ENCODE results near the gene MDFI. TPM values are rescaled to one million over a fixed set of nuclear protein-coding genes. Genes with fewer than 3 reads are reported as not detected.

MDFI gene
- total RNA-seq, 4 donors from 2014 or later: 0.83 to 4.6 (median 3.5) TPM

DNA sequence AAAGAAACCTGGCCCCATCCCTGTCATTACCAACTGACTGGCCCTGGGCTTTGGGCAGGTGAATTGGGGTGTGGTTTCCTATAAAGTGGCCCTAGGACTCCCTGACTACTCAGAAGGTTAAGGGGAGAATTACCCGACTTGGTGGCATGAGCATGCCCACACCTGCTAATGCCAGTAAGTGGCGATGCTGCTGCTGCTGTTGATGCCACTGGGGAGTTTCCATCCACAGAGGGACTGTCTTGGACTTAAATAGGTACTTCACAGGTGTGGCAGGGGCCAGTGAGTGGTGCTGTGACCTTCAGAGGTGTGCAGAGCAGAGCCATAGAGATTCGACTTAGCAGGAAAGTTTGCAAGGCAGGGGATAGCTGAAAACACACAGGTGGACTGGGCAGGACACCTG, 32.6 kb upstream of the MDFI start:
- intact Hi-C loops (cut with DNase I): no loop called here
- 85% methylated on average over 3 of the region's 3 CpGs for WGBS
- no peaks in the 10 kb centered on the region for H3K27me3 ChIP-seq

DNA sequence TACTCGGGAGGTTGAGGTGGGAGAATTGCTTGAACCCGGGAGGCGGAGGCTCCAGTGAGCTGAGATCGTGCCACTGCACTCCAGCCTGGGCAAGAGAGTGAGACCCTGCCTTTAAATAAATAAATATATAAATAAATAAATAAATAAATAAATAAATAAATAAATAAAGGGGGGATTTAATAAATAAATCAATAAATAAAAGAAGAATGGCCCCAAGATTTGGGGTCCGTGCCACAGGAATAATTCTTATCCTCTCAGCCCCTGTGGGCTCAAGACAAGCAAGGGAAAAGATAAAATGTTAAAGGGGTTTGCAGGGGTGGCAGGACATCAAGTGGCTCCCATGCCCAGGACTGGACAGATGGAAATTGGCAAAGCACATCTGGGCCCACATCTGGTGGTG, 31.2 kb upstream of the MDFI start:
- no peak for DNase-seq (ENCODE audit: extremely low spot score)
- TF ChIP-seq, protein P1, sequence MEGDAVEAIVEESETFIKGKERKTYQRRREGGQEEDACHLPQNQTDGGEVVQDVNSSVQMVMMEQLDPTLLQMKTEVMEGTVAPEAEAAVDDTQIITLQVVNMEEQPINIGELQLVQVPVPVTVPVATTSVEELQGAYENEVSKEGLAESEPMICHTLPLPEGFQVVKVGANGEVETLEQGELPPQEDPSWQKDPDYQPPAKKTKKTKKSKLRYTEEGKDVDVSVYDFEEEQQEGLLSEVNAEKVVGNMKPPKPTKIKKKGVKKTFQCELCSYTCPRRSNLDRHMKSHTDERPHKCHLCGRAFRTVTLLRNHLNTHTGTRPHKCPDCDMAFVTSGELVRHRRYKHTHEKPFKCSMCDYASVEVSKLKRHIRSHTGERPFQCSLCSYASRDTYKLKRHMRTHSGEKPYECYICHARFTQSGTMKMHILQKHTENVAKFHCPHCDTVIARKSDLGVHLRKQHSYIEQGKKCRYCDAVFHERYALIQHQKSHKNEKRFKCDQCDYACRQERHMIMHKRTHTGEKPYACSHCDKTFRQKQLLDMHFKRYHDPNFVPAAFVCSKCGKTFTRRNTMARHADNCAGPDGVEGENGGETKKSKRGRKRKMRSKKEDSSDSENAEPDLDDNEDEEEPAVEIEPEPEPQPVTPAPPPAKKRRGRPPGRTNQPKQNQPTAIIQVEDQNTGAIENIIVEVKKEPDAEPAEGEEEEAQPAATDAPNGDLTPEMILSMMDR (IDR thresholded peaks at IDR 0.05): no peak
- TF ChIP-seq POLR2AphosphoS5 (IDR thresholded peaks at IDR 0.05) (no peak), POLR2A (IDR thresholded peaks at IDR 0.05; ENCODE audit: low read depth) (no peak), EP300 (IDR thresholded peaks at IDR 0.05) (no peak)
- H3K27me3 ChIP-seq: no peaks in the 10 kb centered on the region
- H3K4me1 ChIP-seq: peaks cover 3 to 16% (median 16%) of the 10 kb centered on the region in 4 donors
- no peak overlapping the region for H3K4me3 ChIP-seq
- no peaks in the 10 kb centered on the region for H3K36me3 ChIP-seq
- H3K27ac ChIP-seq (replicated peaks in 1 of 4): no peak overlapping the region
- H3K9me3 ChIP-seq: no peaks in the 10 kb centered on the region
- intact Hi-C loops (cut with DNase I): no loop called here
- WGBS: 95% methylated on average over 5 of the region's 5 CpGs

More for the DNA sequence above, 32.6 kb upstream of the MDFI start:
- no peaks in the 10 kb centered on the region for H3K9me3 ChIP-seq
- no peaks in the 10 kb centered on the region for H3K36me3 ChIP-seq
- H3K4me3 ChIP-seq: no peak overlapping the region
- TF ChIP-seq, protein P1 (IDR thresholded peaks at IDR 0.05): no peak
- TF ChIP-seq POLR2AphosphoS5 (IDR thresholded peaks at IDR 0.05) (no peak), EP300 (IDR thresholded peaks at IDR 0.05) (no peak), POLR2A (IDR thresholded peaks at IDR 0.05; ENCODE audit: low read depth) (no peak)
- no peak overlapping the region for H3K27ac ChIP-seq (replicated peaks in 1 of 4)
- DNase-seq (ENCODE audit: extremely low spot score): no peak
- H3K4me1 ChIP-seq: peaks cover 3 to 20% (median 17%) of the 10 kb centered on the region in 4 donors

DNA sequence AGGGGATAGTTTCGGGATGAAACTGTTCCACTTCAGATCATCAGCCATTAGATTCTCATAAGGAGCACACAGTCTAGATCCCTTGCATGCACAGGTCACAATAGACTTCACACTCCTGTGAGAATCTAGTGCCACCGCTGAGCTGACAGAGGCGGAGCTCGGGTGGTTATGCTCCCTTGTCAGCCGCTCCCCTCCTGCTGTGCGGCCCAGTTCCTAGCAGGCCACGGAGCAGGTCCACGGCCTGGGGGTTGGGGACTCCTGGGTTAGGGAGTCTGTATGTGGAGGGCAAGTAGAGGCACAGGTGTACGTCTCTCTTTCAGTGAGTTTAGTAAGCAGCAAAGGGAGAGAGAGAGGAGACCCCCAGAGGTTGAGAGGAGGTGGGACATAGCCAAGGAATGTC, 30.5 kb upstream of the MDFI start:
- Histone ChIP-seq H3K9me3 (no peaks in the 10 kb centered on the region), H3K36me3 (no peaks in the 10 kb centered on the region), H3K4me1 (peaks cover 3 to 9% (median 9%) of the 10 kb centered on the region in 4 donors), H3K27ac (replicated peaks in 1 of 4) (no peak overlapping the region), H3K4me3 (no peak overlapping the region), H3K27me3 (no peaks in the 10 kb centered on the region)
- intact Hi-C loops (cut with DNase I): no loop called here
- 85% methylated on average over 8 of the region's 9 CpGs for WGBS
- TF ChIP-seq EP300 (IDR thresholded peaks at IDR 0.05) (no peak), POLR2A (IDR thresholded peaks at IDR 0.05; ENCODE audit: low read depth) (no peak), POLR2AphosphoS5 (IDR thresholded peaks at IDR 0.05) (no peak)
- TF ChIP-seq, protein P1 (IDR thresholded peaks at IDR 0.05): no peak
- no peak for DNase-seq (ENCODE audit: extremely low spot score)

DNA sequence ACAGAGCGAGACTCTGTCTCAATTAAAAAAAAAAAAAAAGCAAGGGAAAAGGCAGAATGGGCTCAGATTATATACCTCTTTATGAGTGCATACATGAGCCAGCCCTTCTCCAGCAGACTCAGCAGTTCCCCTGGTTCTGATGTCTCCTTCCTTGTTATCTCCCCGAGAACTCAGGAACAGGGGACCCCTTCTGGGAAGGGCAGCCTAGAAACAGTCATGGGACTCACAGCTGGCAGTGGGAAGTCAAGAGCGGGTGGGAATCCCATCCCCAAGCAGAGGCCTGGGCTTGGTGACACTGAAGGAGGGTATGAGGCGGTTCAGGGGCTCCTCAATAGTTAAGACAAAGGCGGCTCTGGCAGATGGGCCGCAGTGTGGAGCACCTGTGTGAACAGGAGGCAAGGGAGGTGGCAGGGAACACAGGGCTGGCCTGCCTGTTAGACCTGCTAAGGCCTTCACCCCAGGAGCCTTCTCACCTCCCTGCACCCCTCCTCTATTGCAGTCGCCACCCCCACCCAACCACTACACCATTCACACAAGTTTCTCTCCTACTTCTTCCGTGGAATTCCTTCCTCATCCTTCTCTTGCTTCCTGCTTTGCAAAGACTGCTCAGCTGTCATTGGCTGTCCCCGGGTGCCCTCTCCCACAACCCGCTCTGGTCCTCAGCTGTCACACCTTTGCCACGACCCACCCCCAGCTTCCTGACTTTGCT, 29.7 kb upstream of the MDFI start:
- no peak overlapping the region for H3K4me3 ChIP-seq
- no peaks in the 10 kb centered on the region for H3K36me3 ChIP-seq
- TF ChIP-seq POLR2AphosphoS5 (IDR thresholded peaks at IDR 0.05): no peak
- TF ChIP-seq, protein P1 (IDR thresholded peaks at IDR 0.05): no peak
- TF ChIP-seq EP300 (IDR thresholded peaks at IDR 0.05): no peak
- DNase-seq (ENCODE audit: extremely low spot score): no peak
- WGBS: 88% methylated on average over 11 of the region's 11 CpGs
- H3K4me1 ChIP-seq: peaks cover 0 to under 1% (median under 1%) of the 10 kb centered on the region in 4 donors
- H3K27ac ChIP-seq (replicated peaks in 1 of 4): no peak overlapping the region
- no peaks in the 10 kb centered on the region for H3K27me3 ChIP-seq
- intact Hi-C loops (cut with DNase I): no loop called here
- H3K9me3 ChIP-seq: peaks cover 0 to 6% (median 0%) of the 10 kb centered on the region in 4 donors

Measured in esophagus muscularis mucosa (tissue), 4 donors.